Activated gamma-delta T cell treated with Interleukin-2 at 50 U/mL for 16 hours (primary cell): Measurements from ENCODE around the gene P3H2.

ENCODE experiments used
- DNase-seq: peaks from one replicate; pipeline ENCODE4 v3.0.0-alpha.2; 2020

The P3H2 gene

GRCh38 chr3:189941679-189942078 lies 179.0 kb downstream of the P3H2 start:
- no peak for DNase-seq

- DNase-seq: no peak
Measured at GRCh38 chr3:189941125-189941524, 179.6 kb downstream of the P3H2 start.

- DNase-seq: no peak
Measured at GRCh38 chr3:189937302-189938127, 183.2 kb downstream of the P3H2 start.

GRCh38 chr3:189936201-189936945 lies 184.3 kb downstream of the P3H2 start:
- DNase-seq: no peak

- no peak for DNase-seq
Measured at GRCh38 chr3:189927975-189928895, 192.5 kb downstream of the P3H2 start.

- DNase-seq: no peak
Measured at GRCh38 chr3:189921770-189922169, 198.9 kb downstream of the P3H2 start.

- no peak for DNase-seq
Measured at GRCh38 chr3:189914799-189915198, 205.9 kb downstream of the P3H2 start.

GRCh38 chr3:189911001-189911400 lies 209.7 kb downstream of the P3H2 start:
- no peak for DNase-seq

- no peak for DNase-seq
Measured at GRCh38 chr3:189909573-189909972, 211.1 kb downstream of the P3H2 start.

- DNase-seq: no peak
Measured at GRCh38 chr3:189909139-189909538, 211.6 kb downstream of the P3H2 start.

GRCh38 chr3:189908646-189909045 lies 212.1 kb downstream of the P3H2 start:
- DNase-seq: no peak

- no peak for DNase-seq
Measured at GRCh38 chr3:189907803-189908202, 212.9 kb downstream of the P3H2 start.
